Activated naive CD8-positive, alpha-beta T cell treated with anti-CD3 and anti-CD28 coated beads for 36 hours (primary cell): ENCODE data around the gene RSPH9. TPM values are rescaled to one million over a fixed set of nuclear protein-coding genes. Genes with fewer than 3 reads are reported as not detected.

Experiments
- DNase-seq: peaks from one replicate; pipeline ENCODE4 v3.0.0; 2021
- H3K27ac Mint-ChIP-seq: one replicate; pipeline ENCODE4 v1.8.0; 2022; ENCODE audit warnings: mild to moderate bottlenecking, moderate library complexity, mixed read lengths
- H3K27me3 Mint-ChIP-seq: one replicate; pipeline ENCODE4 v1.8.0; 2022; ENCODE audit warnings: mild to moderate bottlenecking, mixed read lengths
- H3K36me3 Mint-ChIP-seq: one replicate; pipeline ENCODE4 v1.8.0; 2021; ENCODE audit warnings: mild to moderate bottlenecking, mixed read lengths
- H3K4me1 Mint-ChIP-seq: one replicate; pipeline ENCODE4 v1.8.0; 2021; ENCODE audit warnings: mixed read lengths
- H3K4me3 Mint-ChIP-seq: one replicate; pipeline ENCODE4 v1.8.0; 2022; ENCODE audit warnings: mild to moderate bottlenecking, moderate library complexity, mixed read lengths
- H3K9me3 Mint-ChIP-seq: one replicate; pipeline ENCODE4 v1.8.0; 2022; ENCODE audit warnings: mixed read lengths
- total RNA-seq, 2 experiments: library from RNA; stranded (reverse); gene quantifications; one replicate each; pipeline ENCODE4 v1.2.3, GENCODE V29; 2021

Gene RSPH9
- total RNA-seq, 2 experiments from 2014 or later: not detected

GRCh38 chr6:43702534-43703440 lies 58.0 kb downstream of the RSPH9 start:
- no peak overlapping the region for H3K27ac Mint-ChIP-seq
- H3K36me3 Mint-ChIP-seq: no peaks in the 10 kb centered on the region
- DNase-seq: peak; percentile 44
- H3K27me3 Mint-ChIP-seq: peaks cover 36% of the 10 kb centered on the region
- H3K4me1 Mint-ChIP-seq: peaks cover 5% of the 10 kb centered on the region
- no peaks in the 10 kb centered on the region for H3K9me3 Mint-ChIP-seq
- no peak overlapping the region for H3K4me3 Mint-ChIP-seq

- Mint-ChIP-seq H3K27ac (no peak overlapping the region), H3K9me3 (no peaks in the 10 kb centered on the region), H3K36me3 (no peaks in the 10 kb centered on the region), H3K4me3 (no peak overlapping the region), H3K4me1 (peaks cover 5% of the 10 kb centered on the region), H3K27me3 (peaks cover 36% of the 10 kb centered on the region)
- DNase-seq: no peak
Observed at GRCh38 chr6:43703512-43704429, 58.9 kb downstream of the RSPH9 start.

DNA sequence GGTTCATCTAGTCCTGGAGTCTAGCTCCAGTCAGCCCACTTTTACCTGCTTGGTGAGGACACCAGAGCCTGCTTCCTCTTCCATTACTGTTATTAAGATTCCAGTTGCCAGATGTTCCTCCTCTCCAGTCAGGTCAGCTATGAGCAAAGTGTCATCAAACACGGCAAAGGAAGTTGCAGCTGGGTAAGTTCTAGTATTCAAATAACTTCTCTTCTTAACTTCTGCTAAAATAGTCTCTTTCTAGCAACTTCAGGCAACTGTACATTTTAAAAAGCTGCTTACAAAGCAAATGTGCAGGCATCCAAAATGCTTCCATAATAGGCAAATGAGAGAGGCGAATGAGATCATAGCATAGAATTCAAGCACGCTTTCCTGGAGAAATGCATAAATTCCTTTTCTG lies 61.2 kb downstream of the RSPH9 start:
- peaks cover 34% of the 10 kb centered on the region for H3K27me3 Mint-ChIP-seq
- H3K27ac Mint-ChIP-seq: no peak overlapping the region
- peaks cover 12% of the 10 kb centered on the region for H3K4me1 Mint-ChIP-seq
- no peak overlapping the region for H3K4me3 Mint-ChIP-seq
- H3K9me3 Mint-ChIP-seq: no peaks in the 10 kb centered on the region
- DNase-seq: no peak
- no peaks in the 10 kb centered on the region for H3K36me3 Mint-ChIP-seq

DNA sequence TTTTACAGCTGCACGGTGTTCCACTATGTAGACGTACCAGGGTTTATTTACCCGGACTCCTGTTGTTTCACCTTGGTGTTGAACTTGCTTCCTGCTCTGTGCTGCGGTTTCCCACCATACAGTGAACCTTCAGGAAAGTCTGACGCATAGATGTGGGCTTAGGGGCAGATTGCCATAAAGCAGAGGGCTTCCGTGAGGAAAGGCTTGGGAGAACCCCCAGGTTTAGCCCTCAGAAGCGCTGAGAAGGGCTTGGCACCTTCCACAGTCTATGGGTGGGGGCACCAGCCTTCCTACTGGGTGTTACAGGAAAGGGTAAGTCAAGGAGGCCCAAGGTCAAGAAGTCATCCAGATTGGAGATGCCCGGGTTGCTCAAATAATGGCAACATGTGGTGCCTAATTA lies 62.0 kb downstream of the RSPH9 start:
- Mint-ChIP-seq H3K4me3 (no peak overlapping the region), H3K36me3 (no peaks in the 10 kb centered on the region), H3K27ac (no peak overlapping the region), H3K9me3 (no peaks in the 10 kb centered on the region), H3K4me1 (peaks cover 12% of the 10 kb centered on the region), H3K27me3 (peaks cover 40% of the 10 kb centered on the region)
- no peak for DNase-seq

- Mint-ChIP-seq H3K36me3 (no peaks in the 10 kb centered on the region), H3K27me3 (peaks cover 37% of the 10 kb centered on the region), H3K27ac (no peak overlapping the region), H3K4me3 (no peak overlapping the region), H3K4me1 (peaks cover 12% of the 10 kb centered on the region), H3K9me3 (no peaks in the 10 kb centered on the region)
- DNase-seq: no peak
Observed at GRCh38 chr6:43707269-43707668, 62.4 kb downstream of the RSPH9 start.

DNA sequence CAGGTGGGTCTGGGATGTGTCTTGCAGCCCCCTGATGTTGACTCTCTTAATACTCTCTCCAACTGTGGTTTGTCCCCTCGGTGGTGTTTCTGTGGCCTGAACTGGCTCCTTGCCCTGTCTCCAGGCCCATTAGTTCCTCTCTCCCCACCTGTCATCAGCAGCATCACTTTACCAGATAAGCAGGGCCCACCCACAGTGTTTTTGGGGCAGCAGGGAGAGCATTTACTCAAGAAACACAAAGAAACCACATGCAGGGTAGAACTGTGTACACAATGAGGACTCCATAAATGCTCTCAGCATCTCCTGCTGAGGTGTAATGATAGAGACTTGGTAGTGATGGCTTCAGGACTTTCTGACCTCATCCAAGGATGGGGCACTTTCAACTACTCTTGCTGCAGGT lies 62.9 kb downstream of the RSPH9 start:
- Mint-ChIP-seq H3K9me3 (no peaks in the 10 kb centered on the region), H3K36me3 (no peaks in the 10 kb centered on the region), H3K4me1 (peaks cover 12% of the 10 kb centered on the region), H3K4me3 (no peak overlapping the region), H3K27ac (no peak overlapping the region), H3K27me3 (peaks cover 32% of the 10 kb centered on the region)
- DNase-seq: no peak

- Mint-ChIP-seq H3K4me3 (no peak overlapping the region), H3K9me3 (no peaks in the 10 kb centered on the region), H3K27me3 (peaks cover 22% of the 10 kb centered on the region), H3K27ac (no peak overlapping the region), H3K36me3 (no peaks in the 10 kb centered on the region), H3K4me1 (peaks cover 12% of the 10 kb centered on the region)
- no peak for DNase-seq
Observed at GRCh38 chr6:43708860-43709653, 64.2 kb downstream of the RSPH9 start.

GRCh38 chr6:43709654-43710303 lies 64.9 kb downstream of the RSPH9 start:
- DNase-seq: no peak
- Mint-ChIP-seq H3K4me1 (peaks cover 12% of the 10 kb centered on the region), H3K4me3 (no peak overlapping the region), H3K27me3 (peaks cover 20% of the 10 kb centered on the region), H3K27ac (no peak overlapping the region), H3K36me3 (no peaks in the 10 kb centered on the region), H3K9me3 (no peaks in the 10 kb centered on the region)

DNA sequence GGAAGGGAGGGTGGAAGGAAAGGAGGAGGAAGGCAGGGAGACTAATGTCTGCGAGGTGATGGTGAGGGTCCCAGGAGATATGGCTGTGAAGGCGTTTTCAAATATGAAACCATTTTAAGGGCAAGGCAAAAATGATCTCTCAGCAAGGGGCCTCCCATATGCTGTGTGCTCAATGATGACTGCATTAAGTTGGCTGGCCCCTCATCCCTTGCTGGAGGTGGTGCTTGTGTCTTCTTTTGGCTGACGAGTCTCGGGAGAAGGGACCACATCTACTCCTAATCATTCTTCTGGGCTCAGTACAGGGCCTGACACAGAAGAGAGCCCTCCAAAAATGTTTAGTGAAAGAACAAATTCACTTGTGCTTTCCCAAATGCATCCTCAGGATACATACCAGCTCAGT lies 65.7 kb downstream of the RSPH9 start:
- peaks cover 17% of the 10 kb centered on the region for H3K27me3 Mint-ChIP-seq
- no peak for DNase-seq
- H3K36me3 Mint-ChIP-seq: no peaks in the 10 kb centered on the region
- H3K4me3 Mint-ChIP-seq: no peak overlapping the region
- no peak overlapping the region for H3K27ac Mint-ChIP-seq
- peaks cover 12% of the 10 kb centered on the region for H3K4me1 Mint-ChIP-seq
- H3K9me3 Mint-ChIP-seq: no peaks in the 10 kb centered on the region

GRCh38 chr6:43712579-43712978 lies 67.7 kb downstream of the RSPH9 start:
- Mint-ChIP-seq H3K4me1 (peaks cover 8% of the 10 kb centered on the region), H3K27me3 (peaks cover 7% of the 10 kb centered on the region), H3K27ac (no peak overlapping the region), H3K9me3 (no peaks in the 10 kb centered on the region), H3K36me3 (no peaks in the 10 kb centered on the region), H3K4me3 (no peak overlapping the region)
- no peak for DNase-seq

- no peak for DNase-seq
- peaks cover 8% of the 10 kb centered on the region for H3K4me1 Mint-ChIP-seq
- no peak overlapping the region for H3K4me3 Mint-ChIP-seq
- H3K27me3 Mint-ChIP-seq: peaks cover 7% of the 10 kb centered on the region
- H3K9me3 Mint-ChIP-seq: no peaks in the 10 kb centered on the region
- no peaks in the 10 kb centered on the region for H3K36me3 Mint-ChIP-seq
- no peak overlapping the region for H3K27ac Mint-ChIP-seq
Observed at GRCh38 chr6:43713643-43714310, 68.9 kb downstream of the RSPH9 start.

GRCh38 chr6:43714311-43715055 lies 69.6 kb downstream of the RSPH9 start:
- H3K4me3 Mint-ChIP-seq: no peak overlapping the region
- H3K27me3 Mint-ChIP-seq: peaks cover 7% of the 10 kb centered on the region
- DNase-seq: no peak
- H3K36me3 Mint-ChIP-seq: no peaks in the 10 kb centered on the region
- no peaks in the 10 kb centered on the region for H3K9me3 Mint-ChIP-seq
- H3K27ac Mint-ChIP-seq: no peak overlapping the region
- peaks cover 2% of the 10 kb centered on the region for H3K4me1 Mint-ChIP-seq

- DNase-seq: no peak
- Mint-ChIP-seq H3K27me3 (peaks cover 7% of the 10 kb centered on the region), H3K4me3 (no peak overlapping the region), H3K4me1 (no peaks in the 10 kb centered on the region), H3K9me3 (no peaks in the 10 kb centered on the region), H3K27ac (no peak overlapping the region), H3K36me3 (no peaks in the 10 kb centered on the region)
Observed at GRCh38 chr6:43715056-43715788, 70.4 kb downstream of the RSPH9 start.
